SK-N-DZ (cell line): ENCODE measurements around the gene EDIL3.
"Not testable (repeated sequence)": the region's sequence is repeated elsewhere in the genome, so short reads cannot be mapped to it uniquely, and the experiment has no call there.

ENCODE experiments used
- DNase-seq: peaks from one replicate; pipeline ENCODE4 v3.0.0-alpha.2; 2015; ENCODE audit warnings: low spot score

Gene EDIL3

GRCh38 chr5:84184857-84185256 lies 199.8 kb downstream of the EDIL3 start:
- no peak for DNase-seq

DNA sequence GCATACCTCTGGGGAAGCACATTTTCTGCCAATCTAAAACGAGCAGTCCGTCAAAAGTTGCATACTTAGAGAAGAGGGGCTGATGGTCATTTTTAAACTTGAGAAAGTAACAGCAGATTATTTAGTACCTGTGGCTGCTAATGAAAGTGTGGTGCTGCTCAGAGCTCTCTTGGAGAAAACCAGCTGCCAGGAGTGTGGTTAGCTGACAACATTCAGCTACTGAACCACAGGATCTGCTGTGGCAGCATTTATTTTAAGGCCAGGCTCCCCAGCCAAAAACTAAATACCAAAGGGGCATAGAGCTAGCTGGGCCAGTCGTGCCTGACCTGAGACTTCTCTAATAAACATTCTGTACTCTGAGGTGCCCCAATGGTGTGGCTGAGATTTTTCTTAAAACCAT lies 203.6 kb downstream of the EDIL3 start:
- DNase-seq, result no peak

- DNase-seq, result no peak
Observed at GRCh38 chr5:84168841-84169240, 215.8 kb downstream of the EDIL3 start.

DNA sequence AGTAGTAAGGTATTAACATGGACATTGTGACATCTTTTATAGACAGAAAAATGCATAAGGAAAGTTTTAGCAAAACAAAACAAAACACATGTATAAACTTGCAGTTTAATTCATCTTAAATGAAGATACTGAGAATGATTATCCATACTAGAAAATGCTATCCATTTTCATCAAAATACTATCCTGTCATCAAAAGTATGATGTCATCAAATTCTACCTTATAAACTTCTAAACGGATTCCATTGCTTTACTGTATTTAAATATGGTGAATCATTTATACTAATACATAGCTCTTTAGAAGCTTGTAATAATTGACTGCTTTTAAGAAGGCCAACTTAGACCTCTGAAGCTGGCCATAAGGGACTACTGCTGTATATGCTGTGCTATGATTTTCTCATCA lies 221.0 kb downstream of the EDIL3 start:
- no peak for DNase-seq

GRCh38 chr5:84162695-84163094 lies 222.0 kb downstream of the EDIL3 start:
- DNase-seq, result no peak

GRCh38 chr5:84160650-84161049 lies 224.0 kb downstream of the EDIL3 start:
- not testable (repeated sequence) for DNase-seq

DNA sequence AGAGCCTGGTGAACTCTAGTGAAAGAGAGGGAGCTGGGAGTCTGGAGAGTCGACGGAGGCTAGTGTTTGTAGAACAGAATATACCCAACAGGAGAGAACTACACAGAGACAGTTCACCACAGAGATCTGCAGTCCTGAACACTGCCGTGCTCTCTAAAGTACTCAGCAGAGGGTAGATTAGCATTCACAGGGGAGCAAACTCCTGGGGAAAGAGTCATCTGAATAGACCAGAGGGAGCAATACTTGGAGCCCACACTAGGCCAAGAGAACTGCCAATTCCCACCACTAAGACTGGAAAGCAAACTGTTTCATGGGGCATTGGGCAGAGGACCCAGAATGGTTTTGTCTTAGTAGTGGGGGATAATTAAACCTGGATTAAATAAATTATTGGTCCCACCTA lies 235.6 kb downstream of the EDIL3 start:
- no peak for DNase-seq

GRCh38 chr5:84148651-84149050 lies 236.0 kb downstream of the EDIL3 start:
- no peak for DNase-seq

DNA sequence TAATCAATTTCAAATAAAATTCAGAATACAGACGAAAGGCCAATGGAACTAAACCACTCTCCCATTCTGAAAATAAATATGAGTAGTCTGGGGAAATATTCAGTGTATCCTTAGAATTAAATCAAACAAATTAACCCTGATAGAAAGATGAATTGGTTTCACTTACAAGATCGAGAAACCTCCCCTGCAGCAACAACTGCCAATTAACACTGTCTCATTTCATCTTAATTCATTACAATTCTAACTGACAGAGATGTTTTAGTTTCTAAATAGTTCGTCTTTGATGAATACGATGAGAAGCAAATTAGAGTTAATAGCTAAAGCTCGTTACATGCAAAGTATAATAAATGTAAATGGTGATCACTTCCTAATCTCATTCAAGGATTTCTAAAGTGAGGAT lies 247.1 kb downstream of the EDIL3 start:
- no peak for DNase-seq

GRCh38 chr5:84131372-84131771 lies 253.3 kb downstream of the EDIL3 start:
- DNase-seq, result no peak

DNA sequence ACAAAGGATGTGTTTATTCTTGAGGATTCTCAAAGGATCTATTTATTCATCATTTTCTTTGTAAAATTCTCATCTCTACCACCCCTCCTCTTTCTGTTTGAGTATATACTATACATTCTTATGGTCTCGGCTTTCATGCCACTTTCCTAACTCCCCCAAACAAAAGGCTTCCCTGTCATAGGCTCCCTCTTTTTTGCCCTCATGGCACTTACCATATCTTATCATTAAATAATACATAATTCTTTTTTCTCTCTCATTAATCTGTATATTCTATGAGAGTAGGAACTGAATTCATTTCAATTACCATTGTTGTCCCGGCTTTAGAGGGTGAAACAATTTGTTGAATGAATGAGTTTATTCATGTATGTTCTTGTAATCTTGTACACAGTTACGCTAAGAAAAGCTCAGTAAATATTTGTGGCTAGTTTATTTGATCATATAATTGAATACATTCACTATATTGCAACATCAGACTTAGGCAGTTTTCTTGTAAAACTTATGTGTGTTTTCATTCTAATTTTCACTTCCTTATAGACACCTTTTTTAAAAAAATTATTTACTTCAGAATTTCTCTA lies 254.6 kb downstream of the EDIL3 start:
- DNase-seq, result no peak

GRCh38 chr5:84125216-84125615 lies 259.5 kb downstream of the EDIL3 start:
- no peak for DNase-seq

GRCh38 chr5:84119252-84119651 lies 265.4 kb downstream of the EDIL3 start:
- no peak for DNase-seq

DNA sequence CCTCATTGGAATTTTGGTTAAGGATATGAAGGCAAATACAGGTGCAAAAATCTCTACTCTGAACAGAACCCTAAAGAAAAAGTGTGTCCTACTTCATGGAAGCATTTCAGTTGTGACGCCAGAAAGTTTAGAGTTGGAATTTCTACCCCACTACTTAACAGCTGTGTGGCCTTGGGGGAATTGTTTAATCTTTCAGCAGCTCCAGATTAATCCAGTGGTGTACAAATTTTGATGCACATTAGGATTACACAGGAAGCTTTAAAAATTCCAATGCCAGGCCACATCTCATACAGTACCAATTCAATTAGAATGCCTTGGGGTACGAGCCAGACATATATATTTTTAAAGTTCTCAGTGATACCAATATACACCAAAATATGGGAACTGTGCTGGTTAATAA lies 266.1 kb downstream of the EDIL3 start:
- no peak for DNase-seq

DNA sequence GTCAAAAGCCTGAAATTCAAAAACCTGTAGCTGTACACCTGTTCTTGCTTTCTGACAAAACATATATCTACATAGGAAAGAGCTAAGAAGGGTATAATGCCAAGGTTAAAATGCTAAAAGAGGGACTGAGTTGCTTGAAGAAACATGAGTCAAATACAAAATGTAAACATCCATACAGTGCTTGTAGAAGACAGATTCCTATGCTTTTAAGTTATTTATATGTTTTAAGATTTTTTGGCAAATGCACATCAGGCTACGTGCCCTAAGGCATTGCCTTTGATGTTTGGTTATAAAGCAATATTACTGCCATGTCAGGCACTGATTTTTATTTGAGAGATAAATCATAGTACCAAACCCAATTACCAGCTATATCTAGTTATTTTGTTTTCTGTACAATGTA lies 269.0 kb downstream of the EDIL3 start:
- no peak for DNase-seq

DNA sequence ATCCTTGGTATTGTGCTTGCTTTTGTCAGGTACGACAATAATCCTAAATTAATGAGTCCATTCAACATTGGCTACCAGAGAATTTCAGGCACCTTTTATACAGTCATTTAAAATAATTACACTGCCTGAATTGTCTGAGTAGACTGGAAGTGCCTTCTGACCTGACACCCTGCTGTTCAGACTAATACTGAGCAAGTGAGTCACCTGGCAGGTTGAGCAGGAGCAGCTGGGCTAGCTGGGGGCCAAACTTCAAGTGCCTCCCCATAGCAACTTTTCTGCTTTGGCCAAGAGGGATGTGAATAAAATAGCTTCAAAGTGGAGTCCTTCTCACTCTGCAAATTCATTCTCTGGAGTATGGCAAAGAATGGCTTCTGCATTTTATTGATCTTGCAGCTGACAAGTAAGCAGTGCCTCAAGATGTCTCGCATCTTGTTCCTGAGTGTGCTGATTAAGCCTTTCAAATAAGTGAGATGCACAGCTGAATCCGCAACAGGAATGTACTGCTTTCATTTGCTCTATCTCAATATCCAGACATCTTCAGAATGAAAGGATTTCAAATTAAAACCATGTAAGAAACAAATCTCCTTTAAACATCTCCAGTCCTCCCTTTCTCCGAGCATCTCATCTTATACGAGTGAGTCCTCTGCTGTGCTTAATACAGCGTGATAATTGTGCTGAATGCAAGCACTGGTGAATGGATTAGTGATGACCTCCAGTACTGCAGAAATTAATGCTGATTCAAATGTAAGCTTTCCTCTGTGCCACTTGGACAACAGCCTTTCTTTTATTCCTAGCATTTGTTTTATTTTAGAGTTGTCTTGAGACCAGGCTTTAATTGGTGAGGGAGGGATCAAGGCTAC lies 271.2 kb downstream of the EDIL3 start:
- no peak for DNase-seq

GRCh38 chr5:84092738-84093137 lies 291.9 kb downstream of the EDIL3 start:
- no peak for DNase-seq

- no peak for DNase-seq
Observed at GRCh38 chr5:84091127-84091799, 293.4 kb downstream of the EDIL3 start.

- DNase-seq, result no peak
Observed at GRCh38 chr5:84088996-84089395, 295.7 kb downstream of the EDIL3 start.

GRCh38 chr5:84086511-84086910 lies 298.2 kb downstream of the EDIL3 start:
- DNase-seq, result no peak

- DNase-seq, result peak; percentile 13
Observed at GRCh38 chr5:84085387-84086041, 299.2 kb downstream of the EDIL3 start.

- no peak for DNase-seq
Observed at GRCh38 chr5:84080908-84081307, 303.8 kb downstream of the EDIL3 start.
